CD14-positive monocyte (primary cell): ENCODE measurements around the gene SNX32. TPM values are rescaled to one million over a fixed set of nuclear protein-coding genes. Genes with fewer than 3 reads are reported as not detected.

ENCODE experiments used
- DNase-seq, 3 donors: peaks; one replicate each; pipeline ENCODE4 v3.0.0-alpha.2; 2011 to 2022
- H2AFZ ChIP-seq: 2 replicates; pipeline ENCODE4 v1.6.0; 2012; ENCODE audit warnings: mild to moderate bottlenecking, low read depth, low read length, inconsistent platforms; ENCODE audit not compliant: insufficient read depth, poor library complexity, severe bottlenecking
- H3K27ac ChIP-seq, 2 donors: 1 replicate in 1 of 2; 2 replicates in 1 of 2; pipeline ENCODE4 v1.5.1; 2012 to 2013; ENCODE audit warnings: low read length in 2 of 2, control low read depth in 1 of 2, inconsistent platforms in 1 of 2, low read depth in 1 of 2, mild to moderate bottlenecking in 1 of 2
- H3K27me3 ChIP-seq, 2 donors: one replicate each; pipeline versions ENCODE4 v1.6.0 to v1.6.1; 2011 to 2013; ENCODE audit warnings: low read length in 2 of 2; ENCODE audit not compliant: control insufficient read depth in 2 of 2, insufficient read depth in 2 of 2
- H3K36me3 ChIP-seq, 2 donors: replicated peaks in 1 of 2; 1 replicate in 1 of 2; 2 replicates in 1 of 2; pipeline versions ENCODE4 v1.5.1 to v1.6.1; 2012 to 2013; ENCODE audit warnings: low read length in 2 of 2, control low read depth in 1 of 2, inconsistent platforms in 1 of 2, mild to moderate bottlenecking in 1 of 2; ENCODE audit not compliant: insufficient read depth in 2 of 2, control insufficient read depth in 1 of 2
- H3K4me1 ChIP-seq, 2 donors: 1 replicate in 1 of 2; 2 replicates in 1 of 2; pipeline versions ENCODE4 v1.5.1 to v1.6.1; 2012 to 2013; ENCODE audit warnings: low read length in 2 of 2, control low read depth in 1 of 2, inconsistent platforms in 1 of 2, mild to moderate bottlenecking in 1 of 2, moderate library complexity in 1 of 2; ENCODE audit not compliant: insufficient read depth in 2 of 2, control insufficient read depth in 1 of 2
- H3K4me2 ChIP-seq: replicated peaks from 2 replicates; pipeline ENCODE3; 2012; ENCODE audit warnings: low read length, moderate library complexity, mild to moderate bottlenecking; ENCODE audit not compliant: poor library complexity, severe bottlenecking; ENCODE audit errors: extremely low read depth
- H3K4me3 ChIP-seq, 3 experiments: fragments of 200-600 bp in 1 of 3; sonication (generic) in 1 of 3; replicated peaks in 1 of 3; 1 replicate in 2 of 3; 2 replicates in 1 of 3; pipeline ENCODE4 v1.5.1; 2011 to 2013; ENCODE audit warnings: low read length in 3 of 3, mild to moderate bottlenecking in 3 of 3, control low read depth in 2 of 3, low read depth in 2 of 3, inconsistent platforms in 1 of 3, moderate library complexity in 1 of 3
- H3K79me2 ChIP-seq: 2 replicates; pipeline ENCODE4 v1.6.0; 2012; ENCODE audit warnings: mild to moderate bottlenecking, control low read depth, inconsistent platforms, low read length, moderate library complexity; ENCODE audit not compliant: insufficient read depth
- H3K9ac ChIP-seq: 2 replicates; pipeline ENCODE4 v1.6.0; 2017; ENCODE audit warnings: low read length, mild to moderate bottlenecking; ENCODE audit not compliant: insufficient read depth, poor library complexity, severe bottlenecking
- H3K9me3 ChIP-seq, 2 donors: replicated peaks in 1 of 2; 1 replicate in 1 of 2; 2 replicates in 1 of 2; pipeline versions ENCODE4 v1.5.1 to v1.6.1; 2012 to 2013; ENCODE audit warnings: low read length in 2 of 2, control low read depth in 1 of 2; ENCODE audit not compliant: control insufficient read depth in 1 of 2, insufficient read depth in 1 of 2
- H4K20me1 ChIP-seq: 2 replicates; pipeline ENCODE4 v1.6.0; 2012; ENCODE audit warnings: mild to moderate bottlenecking, low read length, control low read depth, moderate library complexity; ENCODE audit not compliant: insufficient read depth
- H3K27ac Mint-ChIP-seq, 7 donors: one replicate each; pipeline ENCODE4 v1.8.0; 2020; ENCODE audit warnings: mild to moderate bottlenecking in 7 of 7, mixed read lengths in 7 of 7, moderate library complexity in 6 of 7, inconsistent platforms in 2 of 7
- H3K27me3 Mint-ChIP-seq, 3 donors: one replicate each; pipeline ENCODE4 v1.8.0; 2021 to 2022; ENCODE audit warnings: low read depth in 3 of 3, mild to moderate bottlenecking in 3 of 3, mixed read lengths in 3 of 3, moderate library complexity in 3 of 3, inconsistent platforms in 1 of 3
- H3K36me3 Mint-ChIP-seq, 2 donors: one replicate each; pipeline ENCODE4 v1.8.0; 2020; ENCODE audit warnings: mixed read lengths in 2 of 2, inconsistent platforms in 1 of 2, mild to moderate bottlenecking in 1 of 2
- H3K4me1 Mint-ChIP-seq: one replicate; pipeline ENCODE4 v1.8.0; 2020; ENCODE audit warnings: mild to moderate bottlenecking, mixed read lengths
- H3K4me3 Mint-ChIP-seq, 2 donors: one replicate each; pipeline ENCODE4 v1.8.0; 2020; ENCODE audit warnings: mild to moderate bottlenecking in 2 of 2, mixed read lengths in 2 of 2, moderate library complexity in 1 of 2
- H3K9me3 Mint-ChIP-seq, 7 donors: one replicate each; pipeline ENCODE4 v1.8.0; 2020 to 2022; ENCODE audit warnings: mixed read lengths in 7 of 7, mild to moderate bottlenecking in 6 of 7, moderate library complexity in 6 of 7, inconsistent platforms in 2 of 7
- CTCF ChIP-seq: fragments of 200-600 bp; IDR thresholded peaks from one replicate; pipeline ENCODE4 v1.8.0; 2022; ENCODE audit warnings: antibody characterized with exemption, mild to moderate bottlenecking
- WGBS: methylation state at CpG from one replicate; pipeline ENCODE4 v1.1.5; 2013; ENCODE audit warnings: missing lambda C conversion rate; ENCODE audit not compliant: insufficient coverage; 5-methylcytosine and 5-hydroxymethylcytosine counted together
- intact Hi-C, 2 donors: fragments of 100-400 bp; cut with micrococcal nuclease; formaldehyde crosslinking; loops; one replicate each; pipeline versions ENCODE4 v1.15.0 to v1.15.1; 2023
- polyA plus RNA-seq, 3 donors: library from polyadenylated mRNA; depleted of rRNA in 1 of 3; unstranded in 2 of 3; stranded (reverse) in 1 of 3; fragments of 300-500 nt in 2 of 3; fragments of >200 nt in 1 of 3; fragmentation: Illumina TruSeq in 2 of 3; gene quantifications; 1 replicate in 2 of 3; 2 replicates in 1 of 3; pipeline ENCODE4 v1.2.3, GENCODE V29; 2012 to 2021

SNX32 gene
- polyA plus RNA-seq, 3 donors: 0.07 to 0.40 (median 0.12) TPM

GRCh38 chr11:65788821-65789220 lies 44.9 kb upstream of the SNX32 start:
- H3K27me3 ChIP-seq: peaks cover 29 to 64% of the 10 kb centered on the region in 2 donors
- Mint-ChIP-seq H3K27me3 (peaks cover 55 to 67% (median 63%) of the 10 kb centered on the region in 3 donors), H3K27ac (no peak overlapping the region), H3K9me3 (peaks cover 0 to 22% (median 8%) of the 10 kb centered on the region in 7 donors), H3K4me3 (peak overlapping the region in 1 of 2 donors; percentile 92), H3K36me3 (peaks cover 2 to 13% of the 10 kb centered on the region in 2 donors), H3K4me1 (peaks cover 34% of the 10 kb centered on the region)
- no peak overlapping the region for H3K4me3 ChIP-seq
- H3K27ac ChIP-seq: no peak overlapping the region
- H3K36me3 ChIP-seq: no peaks in the 10 kb centered on the region
- intact Hi-C loops: no loop called here
- no peaks in the 10 kb centered on the region for H3K79me2 ChIP-seq
- no peak for DNase-seq
- WGBS: no CpG with 5 or more reads among the region's 6 CpGs
- H3K9me3 ChIP-seq: peaks cover 0 to 22% of the 10 kb centered on the region in 2 donors
- H2AFZ ChIP-seq: no peak overlapping the region
- TF ChIP-seq CTCF: no peak
- no peak overlapping the region for H3K4me2 ChIP-seq
- H4K20me1 ChIP-seq: no peaks in the 10 kb centered on the region
- peaks cover 28 to 36% of the 10 kb centered on the region in 2 donors for H3K4me1 ChIP-seq
- H3K9ac ChIP-seq: no peak overlapping the region

DNA sequence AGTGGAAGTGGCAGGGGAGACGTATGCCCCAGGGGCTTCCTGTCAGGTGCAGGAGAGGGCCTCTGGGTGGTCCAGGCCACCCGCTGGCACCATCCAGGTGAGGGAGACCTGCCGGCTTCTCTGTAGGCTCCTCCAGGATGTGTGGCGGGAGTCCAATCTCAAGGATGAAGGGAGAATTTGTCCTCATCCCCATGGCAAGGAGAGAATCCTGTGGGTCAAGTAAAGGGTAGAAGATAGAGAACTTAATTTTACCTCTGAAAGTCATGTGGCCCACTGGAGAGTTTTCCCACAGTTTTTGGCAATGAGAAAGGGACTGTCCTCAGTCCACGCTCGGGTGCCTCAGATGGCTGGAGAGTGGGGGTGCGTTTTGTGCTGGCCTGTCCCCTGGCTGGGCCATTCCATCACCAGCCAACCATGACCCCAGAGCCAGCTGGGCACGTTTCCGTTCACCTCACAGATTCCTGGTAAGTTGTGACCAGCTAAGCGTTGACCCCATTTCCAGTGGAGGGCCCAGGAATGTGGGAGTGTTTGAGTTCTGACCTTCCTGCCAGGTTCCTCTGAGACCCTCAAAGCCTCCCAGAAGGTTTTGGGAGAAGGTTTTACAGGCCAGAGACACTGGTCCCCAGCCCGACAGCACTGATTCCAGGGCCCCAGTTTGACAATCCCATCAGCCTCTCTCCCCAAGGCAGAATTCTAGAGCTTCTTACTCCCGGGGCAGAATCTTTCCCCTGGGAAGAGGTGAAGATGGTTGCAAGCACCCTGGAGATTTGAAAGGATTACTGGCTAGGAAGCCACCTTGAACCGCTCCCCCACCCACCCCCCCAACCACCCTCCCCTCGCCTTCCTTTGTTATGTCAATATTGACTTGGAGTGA lies 44.3 kb upstream of the SNX32 start:
- H3K36me3 Mint-ChIP-seq: peaks cover 0 to 11% of the 10 kb centered on the region in 2 donors
- no peaks in the 10 kb centered on the region for H3K79me2 ChIP-seq
- no peak overlapping the region for H3K27ac Mint-ChIP-seq

More for the DNA sequence above, 44.3 kb upstream of the SNX32 start:
- Histone ChIP-seq H3K27me3 (peaks cover 29 to 57% of the 10 kb centered on the region in 2 donors), H2AFZ (no peak overlapping the region), H3K9me3 (peaks cover 0 to 22% of the 10 kb centered on the region in 2 donors), H3K27ac (no peak overlapping the region), H3K9ac (no peak overlapping the region), H3K4me2 (no peak overlapping the region), H3K36me3 (no peaks in the 10 kb centered on the region), H4K20me1 (no peaks in the 10 kb centered on the region), H3K4me3 (no peak overlapping the region), H3K4me1 (peaks cover 28 to 36% of the 10 kb centered on the region in 2 donors)
- H3K4me1 Mint-ChIP-seq: peaks cover 34% of the 10 kb centered on the region
- TF ChIP-seq CTCF: no peak
- H3K27me3 Mint-ChIP-seq: peaks cover 49 to 62% (median 57%) of the 10 kb centered on the region in 3 donors
- peak overlapping the region; percentile 20 to 92 for H3K4me3 Mint-ChIP-seq
- WGBS: 97% methylated on average over 4 of the region's 14 CpGs
- peaks cover 0 to 22% (median 8%) of the 10 kb centered on the region in 7 donors for H3K9me3 Mint-ChIP-seq
- intact Hi-C loops: no loop called here
- DNase-seq: no peak
